ENCODE data around the gene CSMD2.
A peak's percentile ranks its signal among the peaks of the same experiment; 100 is the strongest.

The CSMD2 gene

GRCh38 chr1:34155860-34156259 is 9.2 kb downstream of the CSMD2 start:
- no peak for DNase-seq

GRCh38 chr1:34153246-34153645 is 11.8 kb downstream of the CSMD2 start:
- no peak for DNase-seq

GRCh38 chr1:34149501-34149900 is 15.5 kb downstream of the CSMD2 start:
- peak in 1 of 2 experiments; percentile 12 for DNase-seq

- DNase-seq, result no peak
These were observed 17.7 kb downstream of the CSMD2 start for GRCh38 chr1:34147301-34147700.

- DNase-seq, result no peak
These were observed 20.3 kb downstream of the CSMD2 start for GRCh38 chr1:34144766-34145165.

GRCh38 chr1:34143975-34144374 is 21.1 kb downstream of the CSMD2 start:
- no peak for DNase-seq

GRCh38 chr1:34140011-34140676 is 24.9 kb downstream of the CSMD2 start:
- no peak for DNase-seq

- DNase-seq, result no peak
These were observed 27.6 kb downstream of the CSMD2 start for GRCh38 chr1:34137411-34137810.

- no peak for DNase-seq
These were observed 32.9 kb downstream of the CSMD2 start for GRCh38 chr1:34132161-34132420.

- no peak for DNase-seq
These were observed 33.5 kb downstream of the CSMD2 start for GRCh38 chr1:34131396-34132160.

GRCh38 chr1:34130306-34130705 is 34.7 kb downstream of the CSMD2 start:
- DNase-seq, result no peak

GRCh38 chr1:34129630-34130029 is 35.4 kb downstream of the CSMD2 start:
- DNase-seq, result no peak

GRCh38 chr1:34128186-34128889 is 36.7 kb downstream of the CSMD2 start:
- no peak for DNase-seq

GRCh38 chr1:34127006-34128000 is 37.7 kb downstream of the CSMD2 start:
- DNase-seq, result no peak

GRCh38 chr1:34126486-34126885 is 38.5 kb downstream of the CSMD2 start:
- DNase-seq, result no peak

GRCh38 chr1:34125721-34126380 is 39.2 kb downstream of the CSMD2 start:
- DNase-seq, result no peak

GRCh38 chr1:34122080-34122932 is 42.7 kb downstream of the CSMD2 start:
- no peak for DNase-seq

GRCh38 chr1:34115233-34115632 is 49.8 kb downstream of the CSMD2 start:
- DNase-seq, result no peak

- DNase-seq, result peak in 1 of 2 experiments; percentile 3
These were observed 51.1 kb downstream of the CSMD2 start for GRCh38 chr1:34113887-34114286.

- peak in 1 of 2 experiments; percentile 20 for DNase-seq
These were observed 51.7 kb downstream of the CSMD2 start for GRCh38 chr1:34113362-34113761.

- DNase-seq, result no peak
These were observed 56.3 kb downstream of the CSMD2 start for GRCh38 chr1:34108711-34109110.
